22Rv1 (cell line): Measurements from ENCODE around the gene OR5K3.

Experiments
- ZFX ChIP-seq: fragments of 450-650 bp; IDR thresholded peaks from 2 replicates; pipeline ENCODE4 v1.6.1; 2017; ENCODE audit warnings: antibody characterized with exemption, borderline replicate concordance
- TF ChIP-seq, protein P1 (sequence below): fragments of 450-650 bp; IDR thresholded peaks from 2 replicates; pipeline ENCODE4 v1.5.1; 2017; ENCODE audit warnings: mild to moderate bottlenecking

DNA sequence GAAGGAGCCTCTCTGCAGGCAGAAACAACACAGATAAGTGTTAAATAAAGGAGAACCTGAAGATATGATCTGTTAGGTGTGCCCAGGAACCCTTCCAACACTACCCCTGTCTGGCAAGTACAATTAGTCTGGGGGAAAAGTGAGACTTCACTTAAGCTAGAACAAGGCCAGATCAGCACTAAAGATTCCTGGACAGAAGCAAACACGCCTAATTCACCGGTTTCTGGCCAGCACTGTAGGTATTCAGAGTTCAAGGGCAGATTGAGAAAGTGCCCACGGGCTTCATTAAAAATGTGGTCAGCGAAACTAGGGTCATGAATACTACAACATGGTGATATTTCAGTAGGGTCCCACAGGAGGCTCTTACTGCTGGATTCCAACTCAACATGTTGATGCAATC lies 43.9 kb downstream of the OR5K3 start:
- TF ChIP-seq, protein P1, sequence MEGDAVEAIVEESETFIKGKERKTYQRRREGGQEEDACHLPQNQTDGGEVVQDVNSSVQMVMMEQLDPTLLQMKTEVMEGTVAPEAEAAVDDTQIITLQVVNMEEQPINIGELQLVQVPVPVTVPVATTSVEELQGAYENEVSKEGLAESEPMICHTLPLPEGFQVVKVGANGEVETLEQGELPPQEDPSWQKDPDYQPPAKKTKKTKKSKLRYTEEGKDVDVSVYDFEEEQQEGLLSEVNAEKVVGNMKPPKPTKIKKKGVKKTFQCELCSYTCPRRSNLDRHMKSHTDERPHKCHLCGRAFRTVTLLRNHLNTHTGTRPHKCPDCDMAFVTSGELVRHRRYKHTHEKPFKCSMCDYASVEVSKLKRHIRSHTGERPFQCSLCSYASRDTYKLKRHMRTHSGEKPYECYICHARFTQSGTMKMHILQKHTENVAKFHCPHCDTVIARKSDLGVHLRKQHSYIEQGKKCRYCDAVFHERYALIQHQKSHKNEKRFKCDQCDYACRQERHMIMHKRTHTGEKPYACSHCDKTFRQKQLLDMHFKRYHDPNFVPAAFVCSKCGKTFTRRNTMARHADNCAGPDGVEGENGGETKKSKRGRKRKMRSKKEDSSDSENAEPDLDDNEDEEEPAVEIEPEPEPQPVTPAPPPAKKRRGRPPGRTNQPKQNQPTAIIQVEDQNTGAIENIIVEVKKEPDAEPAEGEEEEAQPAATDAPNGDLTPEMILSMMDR, result no peak
- TF ChIP-seq ZFX, result no peak
